ENCODE results near the gene KCNQ2. TPM values are rescaled to one million over a fixed set of nuclear protein-coding genes. Genes with fewer than 3 reads are reported as not detected.

Gene KCNQ2
- total and polyA plus RNA-seq, 2 donors, result 0.14 to 2.1 TPM

DNA sequence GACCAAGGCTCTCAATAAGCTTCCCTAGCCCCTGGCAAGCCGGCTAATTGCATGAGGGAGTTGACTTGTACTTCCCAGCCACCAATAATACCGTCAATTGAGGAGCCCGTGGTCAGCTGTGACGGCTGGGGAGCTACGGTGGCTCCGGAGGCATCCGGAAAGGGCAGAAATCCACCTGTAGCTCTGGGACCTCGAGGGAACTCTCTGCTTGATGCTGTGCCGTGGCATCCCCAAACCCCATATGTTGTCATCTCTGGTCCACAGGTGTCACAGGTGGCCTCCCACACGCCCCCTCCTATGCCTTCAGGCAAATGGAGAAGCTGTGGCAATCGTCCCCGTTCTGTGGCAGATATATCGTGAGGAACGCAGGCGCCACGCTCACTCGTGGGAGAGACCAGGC is 5.5 kb upstream of the KCNQ2 start:
- Histone ChIP-seq H3K36me3 (ENCODE audit: insufficient read depth) (no peaks in the 10 kb centered on the region), H3K27ac (ENCODE audit: low read depth) (no peak overlapping the region), H3K4me3 (ENCODE audit: low read depth, low read length) (no peak overlapping the region), H3K4me1 (ENCODE audit: insufficient read depth) (no peaks in the 10 kb centered on the region)
- DNase-seq (ENCODE audit: extremely low spot score), result no peak
- 63% methylated on average over 17 of the region's 17 CpGs for WGBS

DNA sequence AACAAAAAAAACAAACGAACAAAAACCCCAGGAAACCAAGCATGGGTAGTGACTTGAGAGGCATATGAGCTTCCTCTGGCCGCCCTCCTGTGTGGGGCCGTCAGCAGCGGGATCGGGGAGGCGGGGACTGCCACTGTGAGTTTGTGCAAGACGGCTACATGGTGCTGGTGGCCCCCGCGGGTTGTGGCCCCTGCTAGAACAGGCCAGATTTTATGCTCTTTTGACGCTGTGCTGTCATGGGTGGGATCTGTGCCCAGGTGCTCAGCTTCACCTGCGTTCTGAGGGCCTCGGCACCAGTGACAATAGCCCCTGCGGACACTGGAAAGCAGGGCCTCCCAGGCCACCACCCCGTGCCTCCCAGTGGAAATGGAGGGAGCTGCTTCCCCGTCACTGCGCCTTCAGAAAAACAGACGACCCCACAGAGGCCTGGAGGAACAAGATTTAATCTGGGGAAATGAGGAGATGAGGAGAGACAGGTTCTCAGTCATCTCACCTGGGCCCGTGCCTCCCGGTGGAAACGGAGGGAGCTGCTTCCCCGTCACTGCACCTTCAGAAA is 4.7 kb upstream of the KCNQ2 start:
- DNase-seq (ENCODE audit: extremely low spot score), result no peak
- H3K4me1 ChIP-seq (ENCODE audit: insufficient read depth), result no peaks in the 10 kb centered on the region
- H3K4me3 ChIP-seq (ENCODE audit: low read depth, low read length), result no peak overlapping the region
- H3K27ac ChIP-seq (ENCODE audit: low read depth), result no peak overlapping the region
- 34% methylated on average over 21 of the region's 21 CpGs for WGBS
- H3K36me3 ChIP-seq (ENCODE audit: insufficient read depth), result no peaks in the 10 kb centered on the region

GRCh38 chr20:63475209-63475608 is 2.8 kb upstream of the KCNQ2 start:
- Histone ChIP-seq H3K4me1 (ENCODE audit: insufficient read depth) (no peaks in the 10 kb centered on the region), H3K27ac (ENCODE audit: low read depth) (no peak overlapping the region), H3K4me3 (ENCODE audit: low read depth, low read length) (no peak overlapping the region), H3K36me3 (ENCODE audit: insufficient read depth) (no peaks in the 10 kb centered on the region)
- 6% methylated on average over 16 of the region's 16 CpGs for WGBS
- no peak for DNase-seq (ENCODE audit: extremely low spot score)

DNA sequence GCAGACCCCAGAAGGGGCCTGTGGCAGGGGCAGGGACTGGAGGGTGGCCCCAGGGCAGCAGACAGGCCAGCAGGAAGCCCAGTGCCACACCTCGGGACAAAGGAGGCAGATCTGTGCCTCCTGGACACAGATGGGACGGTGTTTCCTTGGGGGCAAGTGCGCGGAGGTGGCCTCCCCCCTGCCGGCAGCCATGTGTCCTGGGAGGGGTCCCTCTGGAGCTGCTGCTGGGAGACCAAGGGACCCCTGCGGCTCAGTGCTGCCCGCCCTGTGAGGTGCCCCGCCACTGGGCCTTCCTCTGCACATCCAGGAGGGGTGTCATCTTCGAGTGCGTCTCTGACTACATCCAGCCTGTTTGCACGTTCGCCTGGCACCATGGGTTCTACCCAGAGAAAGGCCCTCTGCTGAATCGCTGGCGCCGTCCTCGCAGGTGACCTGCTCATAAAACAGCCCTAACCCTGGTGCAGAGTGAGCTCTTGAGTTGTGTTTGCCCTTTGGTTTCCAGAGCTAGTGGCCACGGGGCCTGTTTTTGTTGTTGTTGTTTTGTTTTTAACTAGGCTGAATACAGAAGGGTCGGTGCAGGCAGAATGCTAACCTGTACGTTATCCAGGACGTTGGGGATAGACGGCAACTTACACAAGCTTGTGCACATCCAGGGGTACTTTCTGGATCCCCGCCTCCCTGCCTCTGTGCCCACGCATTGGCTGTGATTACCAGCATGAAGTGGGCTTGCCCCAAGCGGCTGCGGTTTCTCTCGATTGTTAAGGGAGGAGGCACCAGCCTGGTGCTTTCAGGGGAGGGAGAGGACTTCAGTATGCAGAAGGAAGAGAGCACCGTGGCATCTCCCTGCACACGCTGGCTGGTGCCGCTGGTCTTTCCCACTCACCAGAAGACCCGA is 1.3 kb upstream of the KCNQ2 start:
- Histone ChIP-seq H3K4me3 (ENCODE audit: low read depth, low read length) (no peak overlapping the region), H3K36me3 (ENCODE audit: insufficient read depth) (no peaks in the 10 kb centered on the region), H3K27ac (ENCODE audit: low read depth) (no peak overlapping the region), H3K4me1 (ENCODE audit: insufficient read depth) (no peaks in the 10 kb centered on the region)
- 31% methylated on average over 30 of the region's 30 CpGs for WGBS
- no peak for DNase-seq (ENCODE audit: extremely low spot score)

GRCh38 chr20:63472862-63473390 is 471 bp upstream of the KCNQ2 start:
- Histone ChIP-seq H3K4me1 (ENCODE audit: insufficient read depth) (no peaks in the 10 kb centered on the region), H3K4me3 (ENCODE audit: low read depth, low read length) (no peak overlapping the region), H3K27ac (ENCODE audit: low read depth) (no peak overlapping the region), H3K36me3 (ENCODE audit: insufficient read depth) (no peaks in the 10 kb centered on the region)
- DNase-seq (ENCODE audit: extremely low spot score), result no peak
- 45% methylated on average over 11 of the region's 13 CpGs for WGBS

DNA sequence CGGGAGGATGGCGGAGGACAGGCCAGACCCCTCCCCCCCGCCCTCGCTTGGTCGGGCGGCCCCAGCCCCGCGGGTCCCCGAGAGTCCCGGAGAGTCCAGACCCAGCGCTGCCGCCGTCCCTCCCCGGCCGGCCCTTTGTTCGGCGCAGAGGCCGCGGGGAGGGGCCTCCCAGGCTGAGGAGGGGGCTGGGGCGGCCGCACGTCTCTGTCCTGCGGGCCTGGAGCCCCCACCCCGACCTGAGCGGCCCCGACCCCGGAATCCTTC is 806 bp downstream of the KCNQ2 start:
- H3K4me1 ChIP-seq (ENCODE audit: insufficient read depth), result no peaks in the 10 kb centered on the region
- DNase-seq (ENCODE audit: extremely low spot score), result no peak
- H3K36me3 ChIP-seq (ENCODE audit: insufficient read depth), result no peaks in the 10 kb centered on the region
- no peak overlapping the region for H3K4me3 ChIP-seq (ENCODE audit: low read depth, low read length)
- no peak overlapping the region for H3K27ac ChIP-seq (ENCODE audit: low read depth)
- WGBS, result under 1% methylated on average over 25 of the region's 27 CpGs

DNA sequence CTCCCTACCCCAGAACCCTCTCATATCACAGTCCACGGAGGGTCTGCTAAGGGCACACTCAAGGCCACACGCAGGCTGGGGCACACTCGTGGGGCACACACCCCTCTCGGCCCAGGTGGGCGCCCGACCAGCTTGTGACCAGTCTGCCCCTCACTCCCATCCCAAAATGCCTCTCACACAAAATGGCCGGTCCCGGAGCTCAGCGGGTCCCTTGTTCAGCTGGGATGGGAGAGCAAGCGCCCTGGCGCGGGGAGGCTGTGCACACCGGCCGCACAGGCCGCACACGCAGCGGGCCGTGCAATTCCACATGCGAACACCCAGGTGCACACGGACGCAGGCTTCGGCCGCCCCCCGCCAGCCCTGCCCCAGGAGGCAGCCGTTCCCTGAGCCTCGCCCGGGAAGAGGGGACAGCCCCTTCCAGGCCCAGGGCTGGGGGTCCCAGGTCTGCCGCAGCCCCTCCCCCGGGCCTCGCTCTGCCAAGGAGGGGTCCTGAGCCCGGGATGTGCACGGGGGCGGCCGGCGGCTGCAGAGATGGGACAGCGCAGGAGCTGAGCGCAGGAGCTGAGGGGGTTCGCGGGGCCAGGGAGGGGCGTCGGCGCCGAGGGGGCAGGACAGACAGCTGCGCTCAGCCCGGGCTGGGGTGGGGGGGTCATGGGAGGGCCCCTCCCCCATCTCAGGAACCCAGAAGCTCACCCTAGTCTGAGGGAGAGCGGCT is 1.3 kb downstream of the KCNQ2 start:
- DNase-seq (ENCODE audit: extremely low spot score), result no peak
- Histone ChIP-seq H3K27ac (ENCODE audit: low read depth) (no peak overlapping the region), H3K36me3 (ENCODE audit: insufficient read depth) (no peaks in the 10 kb centered on the region), H3K4me1 (ENCODE audit: insufficient read depth) (no peaks in the 10 kb centered on the region), H3K4me3 (ENCODE audit: low read depth, low read length) (no peak overlapping the region)
- WGBS, result 13% methylated on average over 46 of the region's 46 CpGs

DNA sequence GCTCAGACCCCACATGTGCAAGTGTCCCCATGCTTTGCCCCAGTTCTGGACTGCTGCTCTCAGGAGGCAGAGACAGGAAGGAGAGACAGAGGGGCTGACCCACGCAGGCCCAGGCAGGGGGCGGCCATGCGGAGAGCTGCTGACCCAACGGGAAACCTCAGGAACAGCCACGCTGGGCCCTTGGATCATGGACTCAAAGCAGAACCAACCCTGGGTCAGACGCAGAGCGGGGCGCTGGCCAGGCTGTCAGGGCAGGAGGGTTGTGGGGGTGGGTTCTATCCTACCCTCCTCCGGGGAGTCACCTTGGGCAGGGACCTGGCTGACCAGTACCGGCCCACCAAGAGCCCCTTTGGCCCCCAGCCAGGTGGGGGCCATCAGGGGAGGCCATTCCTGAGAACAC is 2.0 kb downstream of the KCNQ2 start:
- Histone ChIP-seq H3K4me1 (ENCODE audit: insufficient read depth) (no peaks in the 10 kb centered on the region), H3K4me3 (ENCODE audit: low read depth, low read length) (no peak overlapping the region), H3K27ac (ENCODE audit: low read depth) (no peak overlapping the region), H3K36me3 (ENCODE audit: insufficient read depth) (no peaks in the 10 kb centered on the region)
- no peak for DNase-seq (ENCODE audit: extremely low spot score)
- 72% methylated on average over 10 of the region's 10 CpGs for WGBS

- WGBS, result 72% methylated on average over 13 of the region's 13 CpGs
- Histone ChIP-seq H3K4me1 (ENCODE audit: insufficient read depth) (no peaks in the 10 kb centered on the region), H3K27ac (ENCODE audit: low read depth) (no peak overlapping the region), H3K36me3 (ENCODE audit: insufficient read depth) (no peaks in the 10 kb centered on the region), H3K4me3 (ENCODE audit: low read depth, low read length) (no peak overlapping the region)
- DNase-seq (ENCODE audit: extremely low spot score), result no peak
Measured at GRCh38 chr20:63469713-63470101, 2.7 kb downstream of the KCNQ2 start.

DNA sequence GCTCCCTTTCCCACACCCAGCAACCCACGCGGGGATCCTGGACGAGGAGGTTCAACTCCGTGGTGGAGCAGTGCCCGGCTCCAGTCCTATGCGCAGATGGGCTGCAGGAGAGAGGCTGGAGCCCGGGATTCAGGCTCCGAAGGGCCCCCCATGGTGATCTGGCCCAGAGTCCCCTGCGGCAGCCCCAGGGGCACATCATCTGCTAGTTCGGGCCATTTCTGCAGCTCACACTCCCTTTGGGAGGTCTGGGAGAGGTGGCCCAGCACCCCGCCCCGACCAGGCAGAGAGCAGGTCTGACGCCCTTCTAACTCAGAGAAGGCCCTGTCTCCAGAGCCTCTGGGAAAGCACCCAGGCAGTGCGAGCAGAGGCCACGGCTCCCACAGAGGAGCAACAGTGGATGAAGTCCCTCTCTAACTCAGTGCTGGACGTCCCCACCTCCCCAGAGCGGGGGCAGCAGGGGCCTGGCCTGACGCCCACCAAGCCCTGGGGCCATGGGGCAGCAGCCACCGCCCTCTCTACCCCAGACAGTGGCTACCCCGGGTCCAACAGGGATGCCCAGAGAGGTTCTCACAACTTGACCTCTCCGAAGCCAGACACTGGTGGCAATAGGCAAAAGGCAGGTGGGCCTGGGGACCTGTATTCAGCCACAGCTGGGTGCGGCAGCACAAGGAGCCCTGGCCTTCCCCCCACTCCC is 3.3 kb downstream of the KCNQ2 start:
- H3K36me3 ChIP-seq (ENCODE audit: insufficient read depth), result no peaks in the 10 kb centered on the region
- 66% methylated on average over 22 of the region's 22 CpGs for WGBS
- H3K4me3 ChIP-seq (ENCODE audit: low read depth, low read length), result no peak overlapping the region
- H3K4me1 ChIP-seq (ENCODE audit: insufficient read depth), result no peaks in the 10 kb centered on the region
- no peak overlapping the region for H3K27ac ChIP-seq (ENCODE audit: low read depth)
- DNase-seq (ENCODE audit: extremely low spot score), result no peak

GRCh38 chr20:63468421-63468820 is 4.0 kb downstream of the KCNQ2 start:
- Histone ChIP-seq H3K4me3 (ENCODE audit: low read depth, low read length) (no peak overlapping the region), H3K36me3 (ENCODE audit: insufficient read depth) (no peaks in the 10 kb centered on the region), H3K27ac (ENCODE audit: low read depth) (no peak overlapping the region), H3K4me1 (ENCODE audit: insufficient read depth) (no peaks in the 10 kb centered on the region)
- 73% methylated on average over 12 of the region's 12 CpGs for WGBS
- DNase-seq (ENCODE audit: extremely low spot score), result no peak

DNA sequence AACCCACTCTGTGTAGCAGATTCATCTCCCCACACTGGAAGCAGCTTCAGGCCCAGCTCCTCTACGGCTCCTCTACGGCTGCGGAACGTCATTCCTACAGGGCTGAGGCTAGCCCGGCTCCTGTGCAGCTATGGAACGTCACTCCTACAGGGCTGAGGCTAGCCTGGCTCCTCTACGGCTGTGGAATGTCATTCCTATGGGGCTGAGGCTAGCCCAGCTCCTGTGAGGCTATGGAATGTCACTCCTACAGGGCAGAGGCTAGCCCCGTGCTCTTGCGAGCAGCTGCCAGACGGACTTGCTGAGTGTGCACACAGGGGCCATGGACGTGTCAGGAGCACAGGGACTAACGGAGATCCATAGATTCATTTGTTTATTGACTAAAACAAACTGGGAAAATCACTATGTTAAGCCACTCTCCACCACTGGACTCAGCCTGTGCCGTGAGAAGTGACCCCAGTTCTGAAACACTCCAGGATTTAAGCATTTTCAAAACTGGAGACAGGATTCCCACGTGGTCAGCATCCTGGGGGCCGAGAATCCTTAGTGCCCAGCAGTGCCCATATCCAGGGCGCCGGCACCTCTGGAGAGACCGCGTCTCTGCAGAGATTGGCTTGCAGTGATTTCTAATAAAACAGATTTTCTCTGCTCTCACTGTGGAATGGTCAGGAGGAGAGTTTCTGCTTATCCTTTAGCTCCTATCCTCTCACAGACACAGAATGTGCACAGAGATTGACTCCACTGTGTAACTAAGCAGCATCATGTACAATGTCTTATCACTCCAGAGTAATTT is 5.0 kb downstream of the KCNQ2 start:
- no peak for DNase-seq (ENCODE audit: extremely low spot score)
- no peaks in the 10 kb centered on the region for H3K36me3 ChIP-seq (ENCODE audit: insufficient read depth)
- WGBS, result 72% methylated on average over 19 of the region's 19 CpGs
- H3K4me1 ChIP-seq (ENCODE audit: insufficient read depth), result no peaks in the 10 kb centered on the region
- H3K27ac ChIP-seq (ENCODE audit: low read depth), result no peak overlapping the region
- no peak overlapping the region for H3K4me3 ChIP-seq (ENCODE audit: low read depth, low read length)

DNA sequence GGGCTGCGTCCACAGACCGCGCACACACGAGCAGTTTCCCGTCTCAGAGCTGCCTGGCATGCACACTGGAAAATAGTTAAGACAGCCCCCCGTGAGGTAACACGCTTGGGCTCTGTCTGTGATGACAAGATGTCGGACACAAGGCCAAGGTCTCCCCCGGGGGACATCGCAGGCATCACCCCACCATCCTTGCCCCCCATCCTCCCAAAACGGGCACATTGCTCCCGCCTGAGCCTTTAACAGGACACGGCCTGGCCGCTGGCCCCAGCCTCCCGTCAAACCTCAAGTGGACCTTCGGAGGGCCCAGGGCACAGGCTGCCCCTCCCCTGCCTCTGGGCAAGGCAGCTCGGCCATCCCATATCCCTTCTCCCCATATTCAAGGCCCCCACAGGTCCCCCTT is 5.6 kb downstream of the KCNQ2 start:
- H3K4me1 ChIP-seq (ENCODE audit: insufficient read depth), result no peaks in the 10 kb centered on the region
- WGBS, result 89% methylated on average over 17 of the region's 17 CpGs
- no peak overlapping the region for H3K4me3 ChIP-seq (ENCODE audit: low read depth, low read length)
- no peak for DNase-seq (ENCODE audit: extremely low spot score)
- no peaks in the 10 kb centered on the region for H3K36me3 ChIP-seq (ENCODE audit: insufficient read depth)
- H3K27ac ChIP-seq (ENCODE audit: low read depth), result no peak overlapping the region

Measured in urinary bladder (tissue), 4 donors.